22Rv1 (cell line): ENCODE results near the gene DOK3.

Source experiments
- H3K27ac ChIP-seq: fragments of 450-650 bp; 2 replicates; pipeline ENCODE4 v1.5.1; 2017
- CTCF ChIP-seq: fragments of 450-650 bp; IDR thresholded peaks from 2 replicates; pipeline ENCODE4 v1.5.1; 2017; ENCODE audit warnings: mild to moderate bottlenecking
- ZFX ChIP-seq: fragments of 450-650 bp; IDR thresholded peaks from 2 replicates; pipeline ENCODE4 v1.6.1; 2017; ENCODE audit warnings: antibody characterized with exemption, borderline replicate concordance

DOK3 gene

GRCh38 chr5:177466861-177467260, 42.8 kb downstream of the DOK3 start:
- no peak overlapping the region for H3K27ac ChIP-seq
- TF ChIP-seq CTCF = no peak
- TF ChIP-seq ZFX = no peak

- TF ChIP-seq CTCF (no peak), ZFX (no peak)
- H3K27ac ChIP-seq = no peak overlapping the region
Measured at GRCh38 chr5:177465044-177465443, 44.6 kb downstream of the DOK3 start.

- no peak overlapping the region for H3K27ac ChIP-seq
- TF ChIP-seq CTCF (no peak), ZFX (no peak)
Measured at GRCh38 chr5:177462021-177462670, 47.5 kb downstream of the DOK3 start.

GRCh38 chr5:177459819-177460628, 49.6 kb downstream of the DOK3 start:
- TF ChIP-seq CTCF = no peak
- TF ChIP-seq ZFX = no peak
- no peak overlapping the region for H3K27ac ChIP-seq

GRCh38 chr5:177459357-177459756, 50.3 kb downstream of the DOK3 start:
- H3K27ac ChIP-seq = no peak overlapping the region
- no peak for TF ChIP-seq ZFX
- no peak for TF ChIP-seq CTCF

- TF ChIP-seq CTCF (no peak), ZFX (no peak)
- H3K27ac ChIP-seq = no peak overlapping the region
Measured at GRCh38 chr5:177458912-177459350, 50.7 kb downstream of the DOK3 start.

- TF ChIP-seq ZFX = no peak
- no peak for TF ChIP-seq CTCF
- no peak overlapping the region for H3K27ac ChIP-seq
Measured at GRCh38 chr5:177457852-177458681, 51.6 kb downstream of the DOK3 start.
